Measurements from ENCODE around the gene SNX5. TPM values are rescaled to one million over a fixed set of nuclear protein-coding genes. Genes with fewer than 3 reads are reported as not detected.
A peak's percentile ranks its signal among the peaks of the same experiment; 100 is the strongest.

SNX5 gene
- total and polyA plus RNA-seq, 2 of the 13 experiments (the other 11 are each of a cell fraction or from before 2014, with no cell fraction given), result 664 to 1,040 TPM

GRCh38 chr20:17971300-17972013 lies 2.9 kb upstream of the SNX5 start (continued):
- TF ChIP-seq, protein P1, sequence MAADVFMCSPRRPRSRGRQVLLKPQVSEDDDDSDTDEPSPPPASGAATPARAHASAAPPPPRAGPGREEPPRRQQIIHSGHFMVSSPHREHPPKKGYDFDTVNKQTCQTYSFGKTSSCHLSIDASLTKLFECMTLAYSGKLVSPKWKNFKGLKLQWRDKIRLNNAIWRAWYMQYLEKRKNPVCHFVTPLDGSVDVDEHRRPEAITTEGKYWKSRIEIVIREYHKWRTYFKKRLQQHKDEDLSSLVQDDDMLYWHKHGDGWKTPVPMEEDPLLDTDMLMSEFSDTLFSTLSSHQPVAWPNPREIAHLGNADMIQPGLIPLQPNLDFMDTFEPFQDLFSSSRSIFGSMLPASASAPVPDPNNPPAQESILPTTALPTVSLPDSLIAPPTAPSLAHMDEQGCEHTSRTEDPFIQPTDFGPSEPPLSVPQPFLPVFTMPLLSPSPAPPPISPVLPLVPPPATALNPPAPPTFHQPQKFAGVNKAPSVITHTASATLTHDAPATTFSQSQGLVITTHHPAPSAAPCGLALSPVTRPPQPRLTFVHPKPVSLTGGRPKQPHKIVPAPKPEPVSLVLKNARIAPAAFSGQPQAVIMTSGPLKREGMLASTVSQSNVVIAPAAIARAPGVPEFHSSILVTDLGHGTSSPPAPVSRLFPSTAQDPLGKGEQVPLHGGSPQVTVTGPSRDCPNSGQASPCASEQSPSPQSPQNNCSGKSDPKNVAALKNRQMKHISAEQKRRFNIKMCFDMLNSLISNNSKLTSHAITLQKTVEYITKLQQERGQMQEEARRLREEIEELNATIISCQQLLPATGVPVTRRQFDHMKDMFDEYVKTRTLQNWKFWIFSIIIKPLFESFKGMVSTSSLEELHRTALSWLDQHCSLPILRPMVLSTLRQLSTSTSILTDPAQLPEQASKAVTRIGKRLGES (CRISPR knock-in tag; IDR thresholded peaks at IDR 0.05; ENCODE audit: borderline replicate concordance), result no peak
- no peak for TF ChIP-seq GPBP1L1 (CRISPR knock-in tag; IDR thresholded peaks at IDR 0.05)
- TF ChIP-seq ZNF263 (CRISPR knock-in tag; IDR thresholded peaks at IDR 0.05), result peak; percentile 94
- TF ChIP-seq HOXA7 (CRISPR knock-in tag; IDR thresholded peaks at IDR 0.05), result no peak
- TF ChIP-seq ZNF550 (CRISPR knock-in tag; IDR thresholded peaks at IDR 0.05; ENCODE audit: borderline replicate concordance), result no peak
- TF ChIP-seq TBX2 (CRISPR knock-in tag; IDR thresholded peaks at IDR 0.05; ENCODE audit: borderline replicate concordance), result no peak; the same call in 1 of the 2 replicates
- TF ChIP-seq ZNF614 (CRISPR knock-in tag; IDR thresholded peaks at IDR 0.05; ENCODE audit: borderline replicate concordance), result peak; percentile 52; the same call in 1 of the 2 replicates
- no peak for TF ChIP-seq ZSCAN29 (CRISPR knock-in tag; conservative IDR thresholded peaks at IDR 0.05)
- TF ChIP-seq NFRKB (IDR thresholded peaks at IDR 0.05), result no peak
- no peak for TF ChIP-seq PLSCR1 (CRISPR knock-in tag; IDR thresholded peaks at IDR 0.05; ENCODE audit: borderline replicate concordance)
- no peak for TF ChIP-seq EHMT2 (IDR thresholded peaks at IDR 0.05; ENCODE audit: borderline replicate concordance, low read depth, low read length)
- TF ChIP-seq ZNF770 (CRISPR knock-in tag; IDR thresholded peaks at IDR 0.05), result no peak
- no peak for TF ChIP-seq HNRNPH1 (optimal IDR thresholded peaks at IDR 0.05; ENCODE audit: low read depth, low read length)
- TF ChIP-seq NCOR1 (IDR thresholded peaks at IDR 0.05; ENCODE audit: borderline replicate concordance, low read length), result no peak
- no peak for TF ChIP-seq ZNF431 (CRISPR knock-in tag; IDR thresholded peaks at IDR 0.05; ENCODE audit: borderline replicate concordance, low read depth)
- TF ChIP-seq, protein P2, sequence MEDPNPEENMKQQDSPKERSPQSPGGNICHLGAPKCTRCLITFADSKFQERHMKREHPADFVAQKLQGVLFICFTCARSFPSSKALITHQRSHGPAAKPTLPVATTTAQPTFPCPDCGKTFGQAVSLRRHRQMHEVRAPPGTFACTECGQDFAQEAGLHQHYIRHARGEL (CRISPR knock-in tag; IDR thresholded peaks at IDR 0.05), result no peak
